Muscle layer of duodenum (tissue), 2 donors: ENCODE measurements around the gene EHHADH.

ENCODE experiments used
- H3K27ac ChIP-seq: one replicate; pipeline ENCODE4 v1.7.0; 2013; ENCODE audit warnings: mild to moderate bottlenecking, low read length
- H3K27me3 ChIP-seq: one replicate; pipeline ENCODE4 v1.7.0; 2013; ENCODE audit warnings: low read depth, mild to moderate bottlenecking, control low read depth, low read length
- H3K36me3 ChIP-seq, 2 donors: one replicate each; pipeline ENCODE4 v1.7.0; 2013; ENCODE audit warnings: low read length in 2 of 2, control low read depth in 1 of 2, mild to moderate bottlenecking in 1 of 2; ENCODE audit not compliant: insufficient read depth in 2 of 2, control insufficient read depth in 1 of 2
- H3K4me1 ChIP-seq, 2 donors: one replicate each; pipeline ENCODE4 v1.7.0; 2013; ENCODE audit warnings: low read length in 2 of 2, mild to moderate bottlenecking in 2 of 2, control low read depth in 1 of 2, moderate library complexity in 1 of 2; ENCODE audit not compliant: insufficient read depth in 2 of 2, control insufficient read depth in 1 of 2
- H3K4me3 ChIP-seq, 2 donors: one replicate each; pipeline ENCODE4 v1.7.0; 2013; ENCODE audit warnings: low read length in 2 of 2, low read depth in 1 of 2, mild to moderate bottlenecking in 1 of 2
- H3K9me3 ChIP-seq, 2 donors: one replicate each; pipeline ENCODE4 v1.7.0; 2013; ENCODE audit warnings: low read length in 2 of 2, control low read depth in 1 of 2, mild to moderate bottlenecking in 1 of 2; ENCODE audit not compliant: control insufficient read depth in 1 of 2
- donor health status: healthy.

The EHHADH gene

DNA sequence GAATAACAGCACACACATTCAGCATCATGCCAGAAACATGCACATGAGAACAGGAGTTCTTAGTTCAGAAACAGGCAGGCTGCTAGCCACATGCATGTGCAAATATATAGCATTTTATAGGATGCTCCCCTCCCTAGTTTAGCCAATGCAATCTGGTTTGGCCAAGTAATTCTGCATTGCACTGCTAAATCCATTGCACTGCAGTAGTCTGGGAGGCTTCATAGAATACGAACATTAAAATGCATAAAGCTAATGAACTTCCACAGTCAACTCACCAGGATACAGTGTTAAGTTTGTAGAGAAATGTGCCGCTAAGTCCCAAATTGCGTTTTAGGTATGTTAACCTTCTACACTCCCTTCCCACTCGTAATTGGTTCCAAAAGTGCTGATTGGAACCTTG, 41.8 kb downstream of the EHHADH start:
- no peaks in the 10 kb centered on the region for H3K9me3 ChIP-seq
- no peak overlapping the region for H3K4me3 ChIP-seq

DNA sequence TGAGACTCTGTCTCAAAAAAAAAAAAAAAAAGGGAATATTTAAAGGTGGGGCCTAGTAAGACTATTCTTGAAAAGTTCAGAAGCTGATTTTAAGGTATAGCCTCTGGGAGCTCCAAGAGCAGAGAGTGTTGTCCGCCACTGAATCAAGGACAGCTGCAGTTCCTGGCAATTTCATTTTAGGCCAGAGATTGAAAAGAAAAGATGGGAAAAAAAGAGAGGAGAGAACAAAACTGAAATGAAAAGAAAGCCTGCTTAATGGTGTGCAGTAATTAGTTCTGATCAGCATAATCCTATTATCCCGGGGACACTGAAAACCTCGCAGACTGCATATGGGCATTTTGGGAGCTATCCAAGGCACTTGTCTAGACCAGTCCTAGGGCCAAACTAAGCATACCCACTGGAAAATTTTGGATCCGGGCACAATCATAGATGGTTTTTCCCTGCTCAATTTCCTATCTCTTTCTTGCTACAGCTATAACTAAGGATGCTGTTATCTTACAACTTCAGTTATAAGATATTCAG, 43.2 kb downstream of the EHHADH start:
- peaks cover 0 to 3% of the 10 kb centered on the region in 2 donors for H3K36me3 ChIP-seq
- H3K4me1 ChIP-seq, result no peaks in the 10 kb centered on the region
- no peak overlapping the region for H3K4me3 ChIP-seq
- H3K27ac ChIP-seq, result no peak overlapping the region
- no peaks in the 10 kb centered on the region for H3K9me3 ChIP-seq
- H3K27me3 ChIP-seq, result no peaks in the 10 kb centered on the region

More for the DNA sequence above, 41.8 kb downstream of the EHHADH start:
- Histone ChIP-seq H3K36me3 (peaks cover 0 to 7% of the 10 kb centered on the region in 2 donors), H3K27ac (no peak overlapping the region), H3K4me1 (no peaks in the 10 kb centered on the region), H3K27me3 (no peaks in the 10 kb centered on the region)

DNA sequence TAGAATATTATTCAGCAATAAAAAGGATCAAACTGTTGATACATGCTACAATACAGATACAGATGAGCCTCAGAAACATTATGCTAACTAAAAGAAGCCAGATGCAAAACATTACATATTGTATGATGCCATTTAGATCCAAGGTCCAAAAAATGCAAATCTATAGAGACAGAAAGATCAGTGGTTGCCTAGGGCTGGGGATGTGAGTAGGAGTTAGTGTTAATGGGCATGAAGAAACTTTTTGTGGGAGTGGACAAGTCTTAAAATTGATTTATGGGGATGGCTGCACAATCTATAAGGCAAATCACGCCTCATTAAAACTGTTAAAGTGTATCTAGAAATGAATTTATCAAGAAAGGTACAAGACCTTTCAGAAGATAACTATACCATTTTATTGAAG, 45.0 kb downstream of the EHHADH start:
- peaks cover 0 to 3% of the 10 kb centered on the region in 2 donors for H3K36me3 ChIP-seq
- H3K4me3 ChIP-seq, result no peak overlapping the region
- H3K4me1 ChIP-seq, result no peaks in the 10 kb centered on the region
- H3K9me3 ChIP-seq, result no peaks in the 10 kb centered on the region
- no peak overlapping the region for H3K27ac ChIP-seq
- no peaks in the 10 kb centered on the region for H3K27me3 ChIP-seq

DNA sequence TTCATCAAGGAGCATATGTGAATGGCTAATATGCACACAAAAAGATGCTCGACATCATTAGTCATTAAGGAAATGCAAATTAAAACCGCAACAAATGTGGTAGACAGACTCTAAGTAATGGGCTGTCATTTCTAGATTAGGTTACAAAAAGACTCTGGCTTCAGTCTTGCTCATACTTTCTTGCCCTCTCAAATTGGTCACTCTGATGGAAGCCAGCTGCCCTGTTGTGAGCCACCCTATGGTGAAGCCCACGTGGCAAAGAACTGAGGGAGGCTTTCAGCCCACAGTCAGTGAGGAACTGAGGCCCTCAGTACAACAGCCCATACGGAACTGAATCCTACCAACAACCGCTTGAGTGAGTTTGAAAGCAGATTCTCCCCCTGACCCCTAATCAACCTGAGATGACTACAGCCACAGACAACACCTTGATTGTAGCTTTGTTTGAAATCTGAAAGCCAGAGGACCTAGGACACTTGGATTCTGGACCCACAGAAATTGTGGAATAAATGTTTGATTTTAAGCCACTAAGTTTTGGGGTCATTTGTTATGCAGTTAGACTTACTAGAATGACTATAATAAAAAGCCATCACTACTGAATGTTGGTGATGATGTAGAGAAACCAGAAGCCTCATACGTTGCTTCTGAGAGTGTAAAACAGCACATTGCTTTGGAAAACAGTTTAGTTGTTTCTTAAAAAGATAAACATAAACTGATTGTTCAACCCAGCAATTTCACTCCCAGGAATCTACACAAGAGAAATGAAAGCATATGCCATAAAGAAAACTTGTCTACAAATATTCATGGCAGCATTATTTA, 45.7 kb downstream of the EHHADH start:
- Histone ChIP-seq H3K27ac (no peak overlapping the region), H3K4me1 (no peaks in the 10 kb centered on the region), H3K36me3 (peaks cover 0 to 3% of the 10 kb centered on the region in 2 donors), H3K27me3 (no peaks in the 10 kb centered on the region), H3K9me3 (no peaks in the 10 kb centered on the region), H3K4me3 (no peak overlapping the region)

DNA sequence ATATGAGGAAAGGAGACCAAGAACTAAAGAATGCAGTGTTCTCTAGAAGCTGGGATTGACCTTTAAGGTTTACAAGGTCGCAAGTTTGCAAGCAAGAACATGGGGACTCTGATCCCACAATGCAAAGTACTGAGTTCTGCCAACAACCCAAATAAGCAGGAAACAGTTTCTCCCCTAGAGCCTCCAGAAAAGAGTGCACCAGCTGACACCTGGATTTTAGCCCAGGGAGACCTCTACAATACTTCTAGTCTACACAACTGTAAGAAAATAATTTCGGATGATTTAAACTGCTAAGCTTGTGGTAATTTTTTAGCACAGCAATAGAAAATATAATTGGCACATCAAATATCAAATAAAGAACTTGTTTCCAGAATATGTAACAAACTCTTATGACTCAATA, 46.4 kb downstream of the EHHADH start:
- Histone ChIP-seq H3K27me3 (no peaks in the 10 kb centered on the region), H3K4me1 (no peaks in the 10 kb centered on the region), H3K9me3 (no peaks in the 10 kb centered on the region), H3K4me3 (no peak overlapping the region), H3K27ac (no peak overlapping the region), H3K36me3 (peaks cover 0 to 3% of the 10 kb centered on the region in 2 donors)

DNA sequence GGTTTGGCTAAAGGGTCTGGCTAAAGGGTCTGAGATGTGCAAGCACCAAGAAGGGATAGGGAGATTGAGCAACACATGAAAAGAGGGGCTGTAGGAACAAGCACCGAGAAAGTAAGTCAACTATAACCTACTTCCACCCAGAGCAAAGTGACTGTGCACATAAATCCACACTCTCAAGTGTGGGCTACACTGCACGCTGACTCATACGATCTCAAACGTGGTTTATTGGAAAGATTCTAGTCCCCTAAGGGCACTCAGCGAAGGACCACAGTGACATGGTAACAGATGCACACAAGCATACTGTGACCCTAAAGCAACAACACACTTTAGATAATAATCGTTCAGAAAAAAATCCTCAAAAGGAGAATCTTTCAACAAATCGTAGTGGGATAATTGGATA, 48.0 kb downstream of the EHHADH start:
- no peaks in the 10 kb centered on the region for H3K4me1 ChIP-seq
- no peaks in the 10 kb centered on the region for H3K9me3 ChIP-seq
- no peak overlapping the region for H3K4me3 ChIP-seq
- H3K27me3 ChIP-seq, result no peaks in the 10 kb centered on the region
- peaks cover 0 to 6% of the 10 kb centered on the region in 2 donors for H3K36me3 ChIP-seq
- H3K27ac ChIP-seq, result no peak overlapping the region

DNA sequence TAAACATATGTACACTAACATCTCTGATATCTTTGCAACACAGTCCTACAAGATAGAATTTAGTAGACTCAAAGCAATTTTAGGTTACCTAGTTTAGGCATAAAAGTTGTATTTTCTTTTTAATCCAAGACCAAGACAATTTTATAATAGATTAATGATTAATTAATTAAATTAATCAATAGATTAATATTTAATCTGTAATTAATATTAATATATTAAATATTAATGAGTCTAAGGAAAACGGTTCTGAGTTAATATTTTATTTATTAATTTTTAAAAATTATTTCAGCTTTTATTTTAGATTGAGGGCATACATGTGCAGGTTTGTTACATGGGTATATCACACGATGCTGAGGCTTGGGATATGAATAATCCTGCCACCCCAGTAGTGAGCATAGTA, 49.0 kb downstream of the EHHADH start:
- Histone ChIP-seq H3K4me1 (no peaks in the 10 kb centered on the region), H3K36me3 (peaks cover 0 to 6% of the 10 kb centered on the region in 2 donors), H3K27ac (no peak overlapping the region), H3K9me3 (no peaks in the 10 kb centered on the region), H3K27me3 (no peaks in the 10 kb centered on the region), H3K4me3 (no peak overlapping the region)

DNA sequence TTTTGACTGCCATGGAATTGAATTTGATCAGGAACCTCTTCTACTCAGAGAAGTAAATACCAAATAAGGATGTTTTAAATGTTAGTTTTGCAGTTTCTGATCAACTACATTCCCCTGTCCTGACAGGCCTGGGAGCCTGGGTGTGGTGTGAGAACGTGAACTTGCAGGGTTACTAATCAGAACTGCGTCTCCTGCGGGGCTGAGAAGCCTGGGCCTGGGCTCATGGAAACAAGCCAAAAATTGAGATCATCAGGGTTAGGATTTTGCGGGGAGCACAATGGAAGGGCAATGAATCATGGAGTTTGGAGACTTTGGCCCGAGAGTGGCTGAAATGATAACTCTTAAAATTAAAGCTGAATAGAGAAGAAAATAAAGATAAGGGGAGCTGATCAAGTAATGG, 53.2 kb downstream of the EHHADH start:
- Histone ChIP-seq H3K4me1 (no peaks in the 10 kb centered on the region), H3K9me3 (no peaks in the 10 kb centered on the region), H3K4me3 (no peak overlapping the region), H3K27ac (no peak overlapping the region), H3K36me3 (peaks cover 0 to 6% of the 10 kb centered on the region in 2 donors), H3K27me3 (no peaks in the 10 kb centered on the region)

DNA sequence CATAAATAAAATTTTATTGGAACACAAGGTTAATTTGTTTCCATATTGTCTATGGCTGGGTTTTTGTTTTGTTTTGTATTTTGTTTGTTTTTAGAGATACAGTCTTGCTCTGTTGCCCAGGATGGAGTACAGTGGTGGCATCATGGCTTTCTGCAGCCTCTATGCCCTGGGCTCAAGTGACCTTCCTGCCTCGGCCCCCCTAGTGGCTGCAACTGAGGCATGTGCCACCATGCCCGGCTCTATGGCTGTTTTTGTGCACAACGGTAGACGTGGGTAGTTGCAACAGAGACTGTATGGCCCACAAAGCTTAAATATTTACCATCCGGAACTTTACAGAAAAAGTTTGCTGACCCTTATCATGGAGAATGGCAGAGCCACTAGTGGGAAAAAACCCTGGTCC, 54.2 kb downstream of the EHHADH start:
- H3K27me3 ChIP-seq, result no peaks in the 10 kb centered on the region
- H3K4me1 ChIP-seq, result no peaks in the 10 kb centered on the region
- no peak overlapping the region for H3K4me3 ChIP-seq
- peaks cover 0 to 6% of the 10 kb centered on the region in 2 donors for H3K36me3 ChIP-seq
- no peaks in the 10 kb centered on the region for H3K9me3 ChIP-seq
- no peak overlapping the region for H3K27ac ChIP-seq

DNA sequence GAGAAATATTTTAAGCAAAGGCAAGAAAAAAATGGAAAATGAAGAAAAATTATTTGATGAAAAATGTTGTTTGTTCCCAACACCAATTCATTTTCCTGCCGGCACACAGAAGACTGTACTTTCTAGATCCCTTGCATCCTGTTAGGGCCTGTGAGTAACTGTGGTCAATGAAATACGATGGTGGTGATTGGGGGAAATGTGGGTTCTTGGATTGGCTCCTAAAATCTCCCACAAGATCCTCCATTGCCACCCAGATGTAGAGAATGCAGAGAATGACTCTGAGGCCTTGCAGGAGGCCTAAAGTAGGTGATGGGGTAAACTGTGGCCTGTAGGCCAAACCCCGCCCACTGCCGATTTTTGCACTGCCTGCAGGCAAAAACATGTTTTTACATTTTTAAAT, 54.6 kb downstream of the EHHADH start:
- H3K4me3 ChIP-seq, result no peak overlapping the region
- no peaks in the 10 kb centered on the region for H3K9me3 ChIP-seq
- peaks cover 0 to 6% of the 10 kb centered on the region in 2 donors for H3K36me3 ChIP-seq
- no peaks in the 10 kb centered on the region for H3K4me1 ChIP-seq
- H3K27ac ChIP-seq, result no peak overlapping the region
- no peaks in the 10 kb centered on the region for H3K27me3 ChIP-seq

DNA sequence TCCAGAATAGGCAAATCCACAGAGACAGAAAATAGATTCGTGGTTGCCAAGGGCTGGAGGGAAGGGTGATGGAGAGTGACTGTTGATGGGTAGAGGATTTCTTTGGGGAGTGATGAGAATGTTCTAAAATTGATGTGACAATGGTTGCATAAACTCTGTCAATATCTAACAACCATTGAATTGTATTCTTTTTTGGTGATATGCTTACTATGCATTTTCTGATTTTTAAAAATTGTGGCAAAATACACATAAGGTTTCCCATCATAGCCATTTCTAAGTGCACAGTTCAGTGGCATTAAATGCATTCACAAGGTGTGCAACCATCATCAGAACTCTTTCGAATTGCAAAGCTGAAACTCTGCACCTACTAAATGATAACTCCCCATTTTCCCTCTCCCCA, 56.8 kb downstream of the EHHADH start:
- Histone ChIP-seq H3K4me3 (no peak overlapping the region), H3K36me3 (peaks cover 0 to 18% of the 10 kb centered on the region in 2 donors), H3K27ac (no peak overlapping the region), H3K27me3 (no peaks in the 10 kb centered on the region), H3K4me1 (no peaks in the 10 kb centered on the region), H3K9me3 (no peaks in the 10 kb centered on the region)

DNA sequence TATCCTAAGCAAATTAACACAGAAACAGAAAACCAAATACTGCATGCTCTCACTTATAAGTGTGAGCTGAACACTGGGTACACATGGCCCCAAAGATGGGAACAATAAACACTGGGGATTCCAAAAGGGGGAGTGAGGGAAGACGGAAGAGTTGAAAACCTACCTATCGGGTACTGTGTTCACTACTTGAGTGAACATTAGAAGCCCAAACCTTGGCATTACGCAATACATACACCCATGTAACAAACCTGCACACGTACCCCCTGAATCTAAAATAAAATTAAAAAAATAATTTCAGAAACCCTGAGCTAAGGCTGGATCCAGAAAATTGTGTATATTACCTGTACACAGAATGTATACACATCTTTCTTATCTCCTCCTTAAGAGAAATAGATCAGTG, 58.2 kb downstream of the EHHADH start:
- H3K27me3 ChIP-seq, result no peaks in the 10 kb centered on the region
- no peaks in the 10 kb centered on the region for H3K4me1 ChIP-seq
- no peak overlapping the region for H3K27ac ChIP-seq
- peaks cover 0 to 12% of the 10 kb centered on the region in 2 donors for H3K36me3 ChIP-seq
- H3K9me3 ChIP-seq, result no peaks in the 10 kb centered on the region
- no peak overlapping the region for H3K4me3 ChIP-seq
